ENCODE results near the gene SPDYE6. TPM values are rescaled to one million over a fixed set of nuclear protein-coding genes. Genes with fewer than 3 reads are reported as not detected.

Gene SPDYE6
- polyA plus RNA-seq, 1 donor (not counting 4 experiments of a cell fraction or from before 2014, with no cell fraction given), result not detected

- Histone ChIP-seq H3K9me1 (ENCODE audit: control insufficient read depth, extremely low read depth, insufficient read depth, low read length) (no peaks in the 10 kb centered on the region), H3K4me1 (ENCODE audit: control insufficient read depth, extremely low read depth, insufficient read depth, low read length) (peaks cover 6% of the 10 kb centered on the region), H3K9me3 (ENCODE audit: control insufficient read depth, low read depth, low read length) (no peaks in the 10 kb centered on the region), H3K4me3 (ENCODE audit: control insufficient read depth in 2 of 3, extremely low read depth in 1 of 3, insufficient read depth in 2 of 3, low read depth in 1 of 3, low read length in 3 of 3) (no peak overlapping the region), H3K27me3 (ENCODE audit: control insufficient read depth, extremely low read depth, insufficient read depth, low read length) (peaks cover 15% of the 10 kb centered on the region), H3K36me3 (ENCODE audit: control insufficient read depth in 2 of 2, extremely low read depth in 1 of 2, insufficient read depth in 2 of 2, low read length in 2 of 2) (no peaks in the 10 kb centered on the region), H3K79me2 (ENCODE audit: control insufficient read depth, insufficient read depth, low read length) (no peaks in the 10 kb centered on the region), H2AFZ (ENCODE audit: control insufficient read depth, low read length) (no peak overlapping the region), H4K20me1 (ENCODE audit: control insufficient read depth, extremely low read depth, insufficient read depth, low read length) (peaks cover 4% of the 10 kb centered on the region), H3K9ac (ENCODE audit: control insufficient read depth, extremely low read depth, insufficient read depth, low read length) (no peak overlapping the region), H3K4me2 (ENCODE audit: control insufficient read depth, extremely low read depth, insufficient read depth, low read depth, low read length) (no peak overlapping the region), H3K27ac (ENCODE audit: control insufficient read depth, insufficient read depth, low read length) (no peak overlapping the region)
- dilution Hi-C loops (cut with MboI; ENCODE audit: extremely low pct_ligation_motif_present, low sequenced_read_pairs), result no loop called here
- TF ChIP-seq EZH2 (IDR thresholded peaks at IDR 0.05; ENCODE audit: low read length) (no peak), CTCF (optimal IDR thresholded peaks at IDR 0.05 in 1 of 3, IDR thresholded peaks at IDR 0.05 in 1 of 3, conservative IDR thresholded peaks at IDR 0.05 in 1 of 3; ENCODE audit: extremely low read depth in 1 of 3, insufficient read depth in 2 of 3, low read length in 3 of 3) (no peak)
- DNase-seq (ENCODE audit: low read depth, low spot score), result no peak
- no peak for FAIRE-seq
Measured at GRCh38 chr7:102320181-102320580, 36.1 kb downstream of the SPDYE6 start.

GRCh38 chr7:102319671-102320070, 36.6 kb downstream of the SPDYE6 start:
- no peak for FAIRE-seq
- dilution Hi-C loops (cut with MboI; ENCODE audit: extremely low pct_ligation_motif_present, low sequenced_read_pairs), result no loop called here
- DNase-seq (ENCODE audit: low read depth, low spot score), result no peak

More at GRCh38 chr7:102319671-102320070, 36.6 kb downstream of the SPDYE6 start:
- Histone ChIP-seq H3K27me3 (ENCODE audit: control insufficient read depth, extremely low read depth, insufficient read depth, low read length) (peaks cover 15% of the 10 kb centered on the region), H3K9me3 (ENCODE audit: control insufficient read depth, low read depth, low read length) (no peaks in the 10 kb centered on the region), H3K79me2 (ENCODE audit: control insufficient read depth, insufficient read depth, low read length) (no peaks in the 10 kb centered on the region), H3K4me2 (ENCODE audit: control insufficient read depth, extremely low read depth, insufficient read depth, low read depth, low read length) (no peak overlapping the region), H3K4me3 (ENCODE audit: control insufficient read depth in 2 of 3, extremely low read depth in 1 of 3, insufficient read depth in 2 of 3, low read depth in 1 of 3, low read length in 3 of 3) (no peak overlapping the region), H3K27ac (ENCODE audit: control insufficient read depth, insufficient read depth, low read length) (no peak overlapping the region), H3K9me1 (ENCODE audit: control insufficient read depth, extremely low read depth, insufficient read depth, low read length) (no peaks in the 10 kb centered on the region), H3K4me1 (ENCODE audit: control insufficient read depth, extremely low read depth, insufficient read depth, low read length) (peaks cover 6% of the 10 kb centered on the region), H3K36me3 (ENCODE audit: control insufficient read depth in 2 of 2, extremely low read depth in 1 of 2, insufficient read depth in 2 of 2, low read length in 2 of 2) (no peaks in the 10 kb centered on the region), H2AFZ (ENCODE audit: control insufficient read depth, low read length) (no peak overlapping the region), H3K9ac (ENCODE audit: control insufficient read depth, extremely low read depth, insufficient read depth, low read length) (no peak overlapping the region), H4K20me1 (ENCODE audit: control insufficient read depth, extremely low read depth, insufficient read depth, low read length) (peaks cover 4% of the 10 kb centered on the region)
- TF ChIP-seq CTCF (optimal IDR thresholded peaks at IDR 0.05 in 1 of 3, IDR thresholded peaks at IDR 0.05 in 1 of 3, conservative IDR thresholded peaks at IDR 0.05 in 1 of 3; ENCODE audit: extremely low read depth in 1 of 3, insufficient read depth in 2 of 3, low read length in 3 of 3), result no peak
